ENCODE data around the gene FNBP1L.
"Not testable (repeated sequence)": the region's sequence is repeated elsewhere in the genome, so short reads cannot be mapped to it uniquely, and the experiment has no call there.

FNBP1L gene

GRCh38 chr1:93446837-93447451 lies 974 bp upstream of the FNBP1L start:
- no peak for DNase-seq

DNA sequence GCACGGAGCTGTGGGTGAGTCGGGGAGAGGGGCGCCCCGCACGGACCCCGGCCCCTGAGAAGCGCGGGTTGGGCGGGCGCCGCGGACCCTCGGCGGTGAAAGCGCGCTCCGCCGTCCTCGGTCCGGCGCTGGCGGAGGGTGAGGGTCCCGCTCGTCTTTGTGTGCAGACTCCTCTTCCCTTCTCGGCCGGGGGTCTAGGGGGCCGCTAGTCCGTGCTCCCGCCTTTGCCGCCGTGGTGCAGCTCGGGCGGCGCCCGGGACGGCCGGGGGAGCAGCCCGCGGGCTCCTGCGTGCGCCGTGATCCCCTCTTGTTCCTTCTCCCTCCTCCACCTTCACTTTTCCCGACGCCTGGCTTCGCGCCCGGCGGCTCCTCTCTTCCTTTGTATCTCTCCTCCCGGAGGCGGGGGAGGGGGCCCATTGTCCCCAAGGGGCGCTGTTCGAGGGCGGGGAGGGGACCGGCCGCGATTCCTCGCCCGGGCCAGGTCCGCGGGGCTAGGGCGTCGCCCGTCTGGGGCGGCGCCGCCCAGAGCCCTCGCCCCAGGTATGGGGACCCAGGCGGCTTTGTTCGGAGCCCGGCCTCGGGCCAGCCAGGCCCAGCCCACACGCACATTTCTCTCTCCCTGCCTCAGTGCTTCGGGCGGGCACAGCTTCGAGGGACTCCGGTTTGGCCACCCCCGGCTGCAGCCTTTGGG lies 519 bp downstream of the FNBP1L start:
- DNase-seq: peak; percentile 11

GRCh38 chr1:93448983-93449804 lies 1.3 kb downstream of the FNBP1L start:
- no peak for DNase-seq

DNA sequence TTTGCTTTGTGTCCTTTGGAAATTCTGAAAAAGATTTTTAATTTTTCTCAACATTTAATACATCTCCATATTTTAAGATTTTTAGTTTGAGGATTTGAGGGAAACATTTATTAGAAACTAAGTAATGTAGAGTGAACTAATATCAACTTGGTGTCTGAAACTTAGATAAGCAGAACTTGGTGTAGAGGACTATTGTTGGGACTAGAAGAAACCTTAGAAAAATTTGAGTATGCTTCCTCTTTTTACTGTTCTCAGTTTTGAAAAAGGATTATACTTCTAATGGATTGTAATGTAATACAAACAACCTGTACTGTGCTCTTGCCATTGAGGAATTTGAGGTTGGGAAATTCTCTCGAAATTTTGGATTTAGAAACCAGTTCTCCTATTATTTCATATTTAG lies 2.4 kb downstream of the FNBP1L start:
- DNase-seq: no peak

DNA sequence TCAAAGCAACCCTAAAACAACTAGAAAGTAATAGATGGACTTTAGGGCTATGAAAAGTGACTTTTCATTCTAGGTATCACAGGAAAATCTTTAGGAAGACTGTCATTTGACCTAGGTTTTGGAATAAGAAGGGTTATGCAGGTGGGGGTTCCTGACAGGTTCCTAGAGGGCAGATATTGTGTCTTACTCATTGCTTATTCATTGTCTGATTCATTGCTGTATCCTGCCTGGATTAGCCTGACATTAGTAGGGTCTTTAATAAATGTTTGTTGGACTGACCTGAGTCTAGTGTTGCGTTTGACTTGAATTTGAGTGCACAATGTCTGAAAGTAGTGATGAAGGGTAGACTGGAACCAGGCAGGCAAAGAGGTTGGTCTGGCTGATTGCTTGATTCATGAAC lies 6.0 kb downstream of the FNBP1L start:
- DNase-seq: no peak

DNA sequence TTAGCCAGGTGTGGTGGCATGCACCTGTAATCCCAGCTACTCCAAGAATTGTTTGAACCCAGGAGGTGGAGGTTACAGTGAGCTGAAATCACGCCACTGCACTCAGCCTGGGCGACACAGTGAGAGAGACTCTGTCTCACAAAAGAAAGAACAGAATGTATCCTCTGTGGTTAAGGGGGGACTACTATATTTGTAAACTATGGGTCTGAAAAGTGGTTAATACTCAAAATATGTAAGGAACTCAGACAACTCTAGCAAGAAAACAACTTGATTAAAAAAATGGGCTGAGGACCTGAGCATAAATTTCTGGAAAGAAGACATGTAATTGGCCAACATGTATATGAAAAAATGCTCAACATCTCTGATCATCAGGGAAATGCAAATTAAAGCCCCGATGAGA lies 11.2 kb downstream of the FNBP1L start:
- DNase-seq: no peak

DNA sequence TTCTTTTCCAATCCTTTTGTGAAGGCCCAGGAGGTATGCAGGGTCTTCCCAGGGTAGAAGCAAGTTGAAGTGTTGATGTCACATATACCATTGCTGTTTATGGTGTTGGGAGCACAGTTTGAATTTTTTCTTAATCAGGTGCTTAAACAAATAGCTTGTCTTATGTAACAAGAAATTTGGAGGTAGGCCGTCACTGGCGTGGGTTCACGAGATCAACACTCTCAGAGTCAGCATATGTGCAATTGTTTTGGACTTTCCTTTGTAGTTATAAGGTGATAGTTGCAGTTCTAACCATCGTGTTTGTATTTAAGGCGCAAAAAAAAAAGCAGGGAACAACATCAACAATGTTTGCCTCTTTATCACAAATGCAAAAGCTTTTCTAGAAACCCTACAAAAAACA lies 13.3 kb downstream of the FNBP1L start:
- no peak for DNase-seq

DNA sequence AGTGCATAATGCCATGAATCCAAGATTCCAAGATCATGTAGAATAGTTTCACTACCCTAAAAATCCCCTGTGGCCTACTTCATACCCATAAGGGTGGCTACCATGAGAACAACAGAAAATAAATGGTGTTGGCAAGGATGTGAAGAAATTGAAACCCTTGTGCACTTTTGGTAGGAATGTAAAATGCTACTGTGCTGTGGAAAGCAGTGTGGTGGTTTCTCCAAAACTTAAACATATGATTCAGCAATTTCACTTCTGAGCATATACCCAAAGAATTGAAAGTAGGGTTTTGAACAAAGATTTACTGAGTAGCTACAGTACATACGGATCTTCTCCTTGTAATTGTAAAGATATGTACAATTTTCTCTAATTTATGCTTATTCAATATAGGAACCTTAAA lies 16.0 kb downstream of the FNBP1L start:
- DNase-seq: no peak

- DNase-seq: not testable (repeated sequence)
These were observed 17.6 kb downstream of the FNBP1L start for GRCh38 chr1:93465371-93466082.

GRCh38 chr1:93467606-93468005 lies 19.7 kb downstream of the FNBP1L start:
- no peak for DNase-seq

- DNase-seq: no peak
These were observed 20.7 kb downstream of the FNBP1L start for GRCh38 chr1:93468662-93469061.

DNA sequence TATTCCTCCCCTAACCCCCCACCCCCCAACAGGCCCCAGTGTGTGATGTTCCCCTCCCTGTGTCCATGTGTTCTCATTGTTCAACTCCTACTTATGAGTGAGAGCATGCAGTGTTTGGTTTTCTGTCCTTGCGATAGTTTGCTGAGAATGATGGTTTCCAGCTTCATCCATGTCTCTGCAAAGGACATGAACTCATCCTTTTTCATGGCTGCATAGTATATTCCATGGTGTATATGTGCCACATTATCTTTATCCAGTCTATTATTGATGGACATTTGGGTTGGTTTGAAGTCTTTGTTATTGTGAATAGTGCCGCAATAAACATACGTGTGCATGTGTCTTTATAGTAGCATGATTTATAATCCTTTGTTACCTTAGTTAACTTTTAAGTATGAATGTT lies 21.3 kb downstream of the FNBP1L start:
- DNase-seq: not testable (repeated sequence)

- DNase-seq: no peak
These were observed 23.4 kb downstream of the FNBP1L start for GRCh38 chr1:93471284-93471683.

DNA sequence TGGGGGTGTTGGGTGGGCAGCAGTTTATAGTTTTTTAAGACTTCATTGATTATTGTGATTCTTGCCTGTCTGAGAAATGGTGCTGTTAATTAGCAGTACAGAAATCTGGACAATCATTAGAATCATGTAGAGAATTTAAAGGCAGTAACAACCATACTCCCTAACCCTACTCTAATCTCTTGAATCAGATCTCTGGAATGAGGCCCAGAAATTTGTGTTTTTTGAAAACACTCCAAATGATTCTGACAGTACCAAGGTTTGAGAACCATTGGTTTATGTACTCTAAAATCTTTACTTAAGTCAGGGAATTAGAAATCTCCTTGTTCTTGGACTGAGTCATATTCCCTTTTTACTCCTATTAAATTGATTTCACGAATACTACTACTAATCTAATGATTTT lies 24.0 kb downstream of the FNBP1L start:
- no peak for DNase-seq

DNA sequence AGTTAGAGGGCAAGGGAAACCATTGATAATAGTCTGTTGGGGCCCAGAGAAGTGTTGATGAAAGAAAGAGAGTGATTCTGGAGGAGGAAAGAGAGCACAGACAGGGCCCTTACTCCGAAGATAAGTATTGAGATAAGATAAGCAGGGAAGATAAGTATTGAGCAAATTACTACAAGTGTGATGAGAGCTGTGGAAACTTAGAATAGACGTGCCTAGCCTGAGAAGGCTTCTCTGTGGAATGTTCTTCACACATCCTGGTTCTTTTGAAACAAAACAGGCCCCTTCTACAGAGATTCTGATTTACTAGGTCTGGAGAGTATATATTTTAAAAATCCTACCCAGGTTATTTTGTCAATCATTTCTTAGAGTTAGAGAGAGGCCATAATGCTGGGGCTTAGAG lies 26.4 kb downstream of the FNBP1L start:
- no peak for DNase-seq

DNA sequence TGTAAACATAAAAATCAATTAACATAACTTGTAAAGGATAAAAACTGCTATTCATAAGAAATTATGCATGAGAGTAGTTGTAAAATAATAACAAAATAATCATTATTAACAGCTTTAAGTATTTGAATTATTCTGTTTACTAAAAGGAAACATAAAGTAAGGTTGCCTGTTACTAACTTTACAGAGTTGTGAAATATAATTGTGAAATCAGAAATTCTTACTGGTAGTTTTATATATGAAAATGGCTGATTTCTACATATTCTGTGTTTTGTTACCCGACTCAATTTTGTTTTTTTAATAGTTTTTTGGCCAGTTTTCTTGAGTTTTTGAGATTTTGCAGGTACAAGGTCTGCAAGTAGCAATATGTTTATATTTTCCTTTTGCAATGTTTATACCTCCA lies 27.8 kb downstream of the FNBP1L start:
- DNase-seq: no peak

DNA sequence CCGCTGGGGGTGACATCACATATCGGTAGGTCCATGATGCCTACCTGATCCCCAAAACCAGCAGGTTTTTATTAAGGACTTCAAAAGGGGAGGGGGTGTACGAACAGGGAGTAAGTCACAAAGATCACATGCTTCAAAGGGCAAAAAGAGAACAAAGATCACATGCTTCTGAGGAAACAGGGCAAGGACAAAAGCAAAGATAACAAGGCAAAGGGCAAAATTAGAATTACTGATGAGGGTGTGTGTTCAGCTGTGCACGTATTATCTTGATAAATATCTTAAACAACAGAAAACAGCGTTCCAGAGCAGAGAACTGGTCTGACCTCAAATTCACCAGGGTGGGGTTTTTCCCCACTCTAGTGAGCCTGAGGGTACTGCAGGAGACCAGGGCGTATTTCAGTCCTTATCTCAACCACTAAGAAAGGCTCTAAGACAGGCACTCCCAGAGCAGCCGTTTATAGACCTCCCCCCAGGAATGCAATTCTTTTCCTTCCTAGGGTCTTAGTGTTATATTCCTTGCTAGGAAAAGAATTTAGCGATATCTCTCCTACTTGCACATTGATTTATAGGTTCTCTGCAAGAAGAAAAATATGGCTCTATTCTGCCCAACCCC lies 31.3 kb downstream of the FNBP1L start:
- not testable (repeated sequence) for DNase-seq

DNA sequence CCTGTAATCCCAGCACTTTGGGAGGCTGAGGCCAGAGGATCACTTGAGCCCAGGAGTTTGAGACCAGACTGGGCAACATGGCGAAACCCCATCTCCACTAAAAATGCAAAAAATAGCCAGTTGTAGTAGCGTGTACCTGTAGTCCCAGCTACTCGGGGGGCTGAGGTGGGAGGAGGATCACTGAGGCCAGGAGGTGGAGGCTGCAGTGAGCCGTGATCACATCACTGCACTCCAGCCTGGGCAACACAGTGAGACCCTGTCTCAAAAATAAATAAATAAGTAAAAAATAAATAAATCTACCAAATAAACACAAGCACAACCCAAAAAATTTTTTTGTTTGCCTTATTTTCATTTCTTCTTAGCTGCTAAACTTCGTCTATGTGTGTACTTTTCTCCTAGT lies 34.0 kb downstream of the FNBP1L start:
- DNase-seq: not testable (repeated sequence)

DNA sequence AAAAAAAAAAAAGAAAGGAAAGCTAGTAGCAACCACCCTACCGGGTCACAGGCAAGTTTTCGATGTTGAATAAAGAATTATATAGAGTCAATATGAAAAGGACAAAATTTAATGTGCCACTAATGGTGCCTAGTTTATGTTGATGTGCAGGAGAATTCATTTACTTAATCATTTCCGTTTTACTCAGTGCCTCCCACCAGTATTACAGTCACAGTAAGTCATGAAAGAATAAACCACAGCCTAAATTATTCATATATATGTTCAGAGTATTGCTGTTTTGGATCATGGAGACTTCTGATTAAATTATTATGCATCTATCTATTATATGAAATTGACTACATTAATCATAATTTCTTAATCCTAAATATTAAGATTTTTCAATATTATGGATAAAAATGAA lies 35.3 kb downstream of the FNBP1L start:
- DNase-seq: no peak

DNA sequence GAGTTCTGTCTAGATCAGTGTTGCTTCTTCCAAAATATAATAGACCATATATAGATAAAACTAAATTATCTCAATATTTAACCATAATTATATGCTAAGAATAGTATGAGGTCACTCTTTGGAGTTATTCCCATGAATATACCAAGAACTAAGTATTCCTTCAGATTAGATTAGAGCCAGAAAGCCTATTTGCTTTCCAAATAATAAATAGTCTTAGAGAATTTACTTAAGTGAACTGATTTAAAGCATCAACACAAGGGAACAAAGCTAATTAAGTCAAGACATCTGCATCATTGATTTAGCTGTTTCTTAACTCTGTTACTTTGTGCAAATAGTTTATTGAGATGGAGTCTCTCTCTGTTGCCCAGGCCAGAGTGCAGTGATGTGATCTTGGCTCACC lies 35.7 kb downstream of the FNBP1L start:
- no peak for DNase-seq

- DNase-seq: no peak
These were observed 40.3 kb downstream of the FNBP1L start for GRCh38 chr1:93488207-93488606.

- DNase-seq: no peak
These were observed 41.8 kb downstream of the FNBP1L start for GRCh38 chr1:93489756-93490155.

DNA sequence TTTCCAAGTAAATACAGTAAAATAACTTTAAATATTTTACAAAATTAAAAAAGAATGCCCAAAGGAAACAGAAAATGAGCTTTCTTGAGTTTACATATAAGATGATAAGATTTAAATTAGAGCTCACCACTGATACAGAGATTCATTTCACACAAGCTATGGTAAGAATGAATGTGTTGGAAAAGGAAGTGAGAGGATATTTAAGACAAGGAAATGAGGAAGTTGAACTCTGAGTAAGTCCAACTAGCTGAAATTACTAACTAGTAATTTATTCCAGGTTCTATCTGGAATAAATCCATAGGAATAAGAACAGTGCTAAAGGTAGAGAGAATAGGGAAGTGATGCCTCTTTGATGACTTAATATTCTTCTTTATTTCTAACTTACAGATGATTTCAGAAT lies 42.4 kb downstream of the FNBP1L start:
- no peak for DNase-seq
